GM21786 (cell line): ENCODE measurements around the gene C18orf54.
"Not testable (repeated sequence)": the region's sequence is repeated elsewhere in the genome, so short reads cannot be mapped to it uniquely, and the experiment has no call there.

Source experiments
- ATAC-seq: cut with Tn5 transposase; IDR thresholded peaks from one replicate; pipeline ENCODE4 v1.9.1; 2021; ENCODE audit not compliant: unreplicated experiment

The C18orf54 gene

DNA sequence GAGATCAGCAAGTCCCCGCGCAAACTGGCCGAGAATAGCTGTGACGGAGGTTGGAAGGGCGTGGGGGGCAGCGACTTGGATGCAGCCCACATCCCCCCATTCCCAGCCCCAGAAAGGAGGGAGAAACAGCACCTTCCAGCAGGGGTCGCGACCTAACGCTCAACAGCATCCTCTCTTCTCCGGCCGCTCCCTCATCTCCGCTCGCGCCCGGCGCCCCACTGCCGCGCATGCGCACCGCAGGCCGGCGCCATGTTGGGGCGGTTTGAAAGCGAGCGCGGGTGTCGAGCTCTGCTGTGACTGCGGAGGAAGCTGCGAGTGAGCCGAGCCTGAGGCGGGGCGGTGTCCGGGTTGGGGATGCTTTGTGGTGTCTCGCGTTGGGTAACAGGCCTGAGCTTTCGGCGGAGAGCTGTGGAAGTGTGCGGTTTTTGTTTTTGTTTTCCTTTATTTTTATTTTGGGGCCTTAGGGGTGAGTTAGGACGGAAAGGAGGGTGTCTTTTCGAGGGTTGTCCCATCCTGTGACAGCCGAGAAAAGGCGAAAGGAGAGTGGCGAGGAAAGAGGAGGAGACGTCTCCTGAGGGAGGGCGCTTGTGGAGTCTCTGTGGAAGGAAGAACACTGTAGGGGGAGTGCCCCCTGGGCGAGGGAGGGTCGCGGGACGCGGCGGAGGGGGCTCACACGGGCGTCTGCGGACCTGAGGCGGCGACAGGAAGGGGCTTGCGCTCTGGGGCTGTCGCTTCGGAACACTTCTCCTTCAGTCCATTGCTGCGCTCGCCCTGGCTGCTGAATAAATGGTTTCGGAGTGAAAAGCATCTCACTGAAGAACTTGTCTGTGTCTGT is at the start of gene C18orf54, which contains the start of gene STARD6:
Gene C18orf54, plus strand, starts transcription at position 247 of the 835 bp plus-strand sequence. CDS start 2,667 bp downstream, outside the sequence.
Gene STARD6, minus strand, starts transcription at position 199 of the 835 bp plus-strand sequence. CDS start 3,285 bp downstream, outside the sequence.
- ATAC-seq = peak; percentile 94

GRCh38 chr18:54309564-54309963 is 48.1 kb upstream of the C18orf54 start:
- ATAC-seq = not testable (repeated sequence)

DNA sequence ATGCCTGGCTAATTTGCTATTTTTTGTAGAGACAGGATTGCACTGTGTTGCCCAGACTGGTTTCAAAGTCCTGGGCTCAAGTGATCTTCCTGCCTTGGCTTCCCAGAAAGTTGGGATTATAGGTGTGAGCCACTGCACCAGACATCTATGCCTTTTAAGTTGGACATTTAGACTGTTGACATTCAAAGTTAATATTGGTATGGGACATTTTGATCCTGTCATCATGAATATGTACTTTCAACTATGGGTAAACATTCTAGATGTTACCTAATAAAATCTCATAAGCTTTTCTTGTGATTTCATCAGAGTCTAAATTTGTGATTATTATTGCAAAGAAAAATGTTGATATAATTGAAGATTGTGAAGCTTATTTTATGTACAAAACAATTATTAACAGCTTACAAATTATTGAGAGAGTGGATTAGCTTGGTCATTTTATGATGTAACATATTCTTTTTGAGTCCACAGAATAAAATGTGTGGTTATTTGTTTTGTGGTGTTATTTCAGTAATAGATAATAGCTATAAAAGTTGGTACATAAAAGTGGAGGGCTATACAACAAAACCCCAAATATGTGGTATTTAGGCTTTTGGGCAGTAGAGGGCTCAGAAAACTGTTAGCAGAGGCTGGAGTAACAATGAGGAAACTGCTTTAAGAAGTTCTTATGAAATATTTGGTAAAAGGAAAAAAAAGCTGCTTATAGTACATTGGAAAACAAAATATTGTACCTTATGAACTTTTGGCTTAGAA is 41.5 kb upstream of the C18orf54 start:
- ATAC-seq = no peak

- no peak for ATAC-seq
These were observed 34.1 kb upstream of the C18orf54 start for GRCh38 chr18:54323561-54323960.

- no peak for ATAC-seq
These were observed 33.7 kb upstream of the C18orf54 start for GRCh38 chr18:54323970-54324369.

GRCh38 chr18:54327818-54328217 is 29.9 kb upstream of the C18orf54 start:
- ATAC-seq = no peak

DNA sequence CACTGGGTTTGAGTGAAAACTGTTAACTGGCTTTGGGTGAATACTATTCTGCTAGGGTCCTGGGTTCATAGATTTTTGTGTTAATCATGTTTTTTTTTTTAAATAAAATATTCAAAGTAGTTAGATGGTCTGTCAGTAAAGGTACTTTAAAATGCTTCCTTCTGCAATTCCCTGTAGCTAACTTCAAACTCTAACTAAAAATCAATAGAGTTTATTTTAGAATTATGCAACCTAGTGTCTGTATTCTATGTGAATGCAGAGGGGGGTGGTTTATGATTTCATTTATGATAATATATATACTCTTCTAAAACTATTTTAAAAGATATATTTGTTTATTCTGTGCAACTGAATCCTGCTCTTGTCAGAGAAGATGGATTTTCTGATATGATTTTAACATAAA is 27.9 kb upstream of the C18orf54 start:
- no peak for ATAC-seq

- no peak for ATAC-seq
These were observed 26.7 kb upstream of the C18orf54 start for GRCh38 chr18:54330768-54331548.

DNA sequence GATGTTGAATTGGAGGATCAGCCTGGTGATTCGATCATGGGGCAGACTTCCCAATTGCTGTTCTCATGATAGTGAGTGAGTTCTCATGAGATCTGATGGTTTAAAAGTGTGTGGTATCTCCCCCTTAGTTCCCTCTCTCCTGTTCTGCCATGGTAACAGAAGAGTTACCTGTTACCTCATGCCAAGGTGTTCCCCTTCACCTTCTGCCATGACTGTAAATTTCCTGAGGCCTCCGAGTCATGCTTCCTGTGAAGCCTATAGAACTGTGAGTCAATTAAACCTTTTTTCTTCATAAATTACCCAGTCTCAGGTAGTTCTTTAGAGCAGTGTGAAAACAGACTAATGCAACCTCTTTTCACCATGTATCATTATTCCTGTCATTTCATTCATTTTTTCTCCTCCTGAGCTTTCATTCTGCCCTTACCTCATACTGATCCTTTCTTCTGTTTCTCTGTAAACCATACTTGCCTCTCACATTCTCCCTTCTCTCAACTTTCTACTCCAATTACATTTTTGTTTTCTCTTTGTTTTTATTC is 22.0 kb upstream of the C18orf54 start:
- no peak for ATAC-seq

DNA sequence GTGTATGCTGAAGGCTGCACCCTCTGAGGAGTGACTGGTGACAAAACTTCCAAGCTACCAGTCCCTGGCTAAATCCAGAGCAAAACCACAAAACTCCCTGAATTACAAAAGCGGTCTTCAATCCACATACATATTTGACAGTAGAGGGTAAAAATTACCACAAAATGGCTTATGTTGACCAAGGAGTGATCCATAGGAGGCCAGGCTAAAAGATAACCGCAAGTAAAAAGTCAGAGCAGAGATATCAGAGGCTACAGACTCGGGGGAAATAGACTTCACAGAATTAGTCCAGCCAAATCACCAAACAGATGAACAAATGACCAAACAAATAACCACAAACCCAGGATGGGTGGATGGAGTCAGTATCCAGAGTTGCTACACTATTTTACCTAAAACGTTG is 19.5 kb upstream of the C18orf54 start:
- ATAC-seq = no peak

DNA sequence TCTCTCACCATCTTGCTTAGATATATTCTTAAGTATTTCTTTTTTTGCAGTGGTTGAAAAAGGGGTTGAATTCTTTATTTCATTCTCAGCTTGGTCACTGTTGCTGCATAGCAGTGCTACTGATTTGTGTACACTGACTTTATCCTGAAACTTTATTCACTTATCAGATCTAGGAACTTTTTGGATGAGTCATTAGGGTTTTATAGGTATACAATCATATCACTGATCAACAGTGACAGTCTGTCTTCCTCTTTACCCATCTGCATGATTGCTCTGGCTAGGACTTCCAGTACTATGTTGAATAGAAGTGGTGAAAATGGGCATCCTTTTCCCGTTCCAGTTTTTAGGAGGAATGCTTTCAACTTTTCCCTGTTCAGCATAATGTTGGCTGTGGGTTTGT is 6.5 kb upstream of the C18orf54 start:
- no peak for ATAC-seq

- peak; percentile 41 for ATAC-seq
These were observed 535 bp upstream of the C18orf54 start for GRCh38 chr18:54357082-54357659.

DNA sequence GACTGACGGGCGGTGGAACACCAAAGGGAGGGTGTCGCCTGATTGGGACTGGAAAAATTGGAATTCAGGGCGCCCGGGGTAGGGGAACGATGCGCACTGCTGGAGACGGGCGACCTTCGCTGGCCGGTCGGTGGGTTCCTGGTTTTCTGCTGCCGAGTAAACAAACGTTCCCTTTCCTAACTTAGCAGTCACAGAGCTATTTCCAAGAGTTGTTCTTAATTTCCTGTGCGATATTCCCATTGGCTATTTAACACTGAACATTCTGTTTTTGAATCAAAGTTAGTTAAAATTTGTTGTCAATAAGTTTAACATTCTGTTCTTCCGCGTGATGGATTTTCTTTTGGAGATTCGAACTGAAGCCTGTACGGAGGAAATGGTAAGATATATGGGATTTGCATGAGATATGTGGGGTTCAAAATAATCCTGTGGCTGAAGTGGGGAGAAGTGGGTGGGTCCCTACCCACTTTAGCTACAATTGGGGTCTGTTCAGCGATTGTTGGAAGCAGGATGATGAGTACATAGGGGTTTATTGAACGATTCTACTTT is 862 bp downstream of the C18orf54 start:
- ATAC-seq = peak; percentile 1

DNA sequence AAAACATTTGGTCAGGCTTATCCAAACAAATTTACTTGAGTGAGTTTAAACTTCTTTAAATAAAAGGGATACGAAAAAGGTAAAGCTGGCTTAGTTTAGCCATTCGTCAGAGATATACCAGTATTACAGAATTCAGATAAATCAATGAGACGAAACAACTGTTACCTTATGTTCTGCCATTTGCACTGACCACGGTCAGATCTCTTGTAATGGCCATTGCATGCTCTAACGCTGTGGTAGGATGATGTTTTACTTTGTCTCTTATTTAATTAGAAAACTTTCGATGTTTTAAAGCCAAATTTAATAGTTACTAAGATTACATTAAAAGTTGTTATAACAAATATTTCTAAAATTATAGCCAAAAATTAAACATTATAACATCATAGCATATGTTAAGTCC is 1.5 kb downstream of the C18orf54 start:
- no peak for ATAC-seq

GRCh38 chr18:54360406-54360805 is 2.7 kb downstream of the C18orf54 start:
- ATAC-seq = no peak

GRCh38 chr18:54378057-54378456 is 20.4 kb downstream of the C18orf54 start:
- ATAC-seq = no peak

- ATAC-seq = no peak
These were observed 23.9 kb downstream of the C18orf54 start for GRCh38 chr18:54381640-54382039.

GRCh38 chr18:54382076-54382475 is 24.4 kb downstream of the C18orf54 start:
- ATAC-seq = no peak

DNA sequence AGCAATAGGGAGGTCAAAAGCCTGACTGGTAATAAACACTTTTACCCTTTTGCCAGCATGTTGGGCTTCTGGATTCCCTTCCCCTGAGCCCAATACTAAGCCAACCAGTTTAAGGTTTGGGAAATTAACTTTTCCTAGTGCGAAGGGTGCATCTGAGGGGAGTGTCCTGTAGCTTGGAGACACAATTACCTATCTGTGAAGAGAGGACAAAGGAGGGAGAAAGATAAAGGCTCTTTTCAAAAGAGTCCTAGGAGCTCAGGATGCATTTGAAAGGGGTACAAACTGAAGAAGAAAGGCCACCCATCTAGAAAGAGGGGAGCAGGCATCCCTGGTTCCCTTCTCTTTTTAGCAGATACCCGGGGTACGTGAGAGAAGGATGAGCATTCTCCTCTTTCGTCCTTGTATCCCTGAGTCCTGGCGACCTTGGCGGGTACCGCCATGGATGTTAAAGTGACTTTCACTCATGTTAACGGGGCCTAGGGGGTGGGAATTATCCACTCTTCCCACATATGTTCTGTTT is 25.1 kb downstream of the C18orf54 start:
- ATAC-seq = no peak

DNA sequence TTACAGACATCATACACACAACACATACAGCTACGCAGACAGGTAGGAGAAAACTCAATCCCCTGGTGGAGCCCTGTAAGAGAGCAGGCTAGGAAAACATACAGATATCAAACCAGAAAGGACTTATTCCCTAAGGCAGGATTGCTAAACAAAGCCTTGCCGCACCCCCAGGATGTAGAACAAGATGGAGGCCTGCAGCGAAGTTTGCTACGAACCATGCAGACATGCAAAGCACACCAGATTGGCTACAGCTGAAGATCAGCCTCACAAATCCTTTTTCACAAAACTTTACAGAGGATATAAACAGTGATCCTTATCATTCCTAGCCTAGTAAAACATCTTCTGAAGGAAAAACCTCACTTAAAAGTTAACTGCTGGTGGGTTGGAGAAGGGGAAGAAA is 28.3 kb downstream of the C18orf54 start:
- no peak for ATAC-seq
